HL-60 (cell line): ENCODE results near the gene RAB3C.

Source experiments
- DNase-seq, 2 experiments: peaks; one replicate each; pipeline ENCODE4 v3.0.0-alpha.2; 2010 to 2020; ENCODE audit warnings: low read depth in 1 of 2, low spot score in 1 of 2
- H3K27ac ChIP-seq: fragments of 250-450 bp; sonication (Bioruptor Pico); replicated peaks from 2 replicates; pipeline ENCODE4 v1.5.1; 2020; ENCODE audit warnings: mild to moderate bottlenecking, moderate library complexity
- H3K27me3 ChIP-seq: fragments of 250-450 bp; sonication (Bioruptor Pico); 2 replicates; pipeline ENCODE4 v1.5.1; 2021; ENCODE audit warnings: mild to moderate bottlenecking, moderate library complexity; ENCODE audit not compliant: insufficient read depth, poor library complexity, severe bottlenecking
- H3K4me3 ChIP-seq: replicated peaks from 2 replicates; pipeline ENCODE4 v1.5.1; 2011; ENCODE audit warnings: mild to moderate bottlenecking, control low read depth, low read length; ENCODE audit not compliant: insufficient read depth
- GABPA ChIP-seq: IDR thresholded peaks from 2 replicates; pipeline ENCODE4 v1.6.1; 2012; ENCODE audit warnings: low read depth
- POLR2AphosphoS5 ChIP-seq: IDR thresholded peaks from 2 replicates; pipeline ENCODE4 v1.6.1; 2012; ENCODE audit warnings: low read depth
- SPI1 ChIP-seq: IDR thresholded peaks from 2 replicates; pipeline ENCODE4 v1.6.1; 2012; ENCODE audit warnings: low read depth, mild to moderate bottlenecking, borderline replicate concordance
- TF ChIP-seq, protein P1 (sequence below): IDR thresholded peaks from 2 replicates; pipeline ENCODE4 v1.6.1; 2012; ENCODE audit warnings: low read depth; ENCODE audit not compliant: insufficient replicate concordance
- TF ChIP-seq, protein P2 (sequence below): IDR thresholded peaks from one replicate; pipeline ENCODE4 v1.5.1; 2011; ENCODE audit warnings: low read length, control low read depth, inconsistent platforms; ENCODE audit not compliant: insufficient read depth

Gene RAB3C

DNA sequence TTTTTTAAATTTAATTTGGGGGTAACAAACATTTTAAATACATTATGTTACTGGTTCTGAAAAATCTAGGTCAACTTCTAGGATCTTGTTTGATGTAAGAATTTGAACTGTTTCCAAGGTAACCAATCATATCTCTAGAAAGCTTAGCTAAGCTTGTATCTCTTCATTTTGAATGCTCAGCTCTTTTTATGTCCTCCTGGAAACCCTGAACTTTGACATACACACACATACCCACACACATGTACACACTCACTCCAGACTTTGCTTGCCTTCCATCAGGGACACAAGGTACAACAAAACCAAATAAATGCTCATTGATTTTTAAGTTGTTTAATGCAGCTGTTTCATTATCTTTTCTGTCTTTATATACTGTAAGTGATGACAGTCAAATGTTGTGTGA lies 178.5 kb downstream of the RAB3C start:
- H3K27me3 ChIP-seq = no peaks in the 10 kb centered on the region
- DNase-seq = no peak
- TF ChIP-seq, protein P1, sequence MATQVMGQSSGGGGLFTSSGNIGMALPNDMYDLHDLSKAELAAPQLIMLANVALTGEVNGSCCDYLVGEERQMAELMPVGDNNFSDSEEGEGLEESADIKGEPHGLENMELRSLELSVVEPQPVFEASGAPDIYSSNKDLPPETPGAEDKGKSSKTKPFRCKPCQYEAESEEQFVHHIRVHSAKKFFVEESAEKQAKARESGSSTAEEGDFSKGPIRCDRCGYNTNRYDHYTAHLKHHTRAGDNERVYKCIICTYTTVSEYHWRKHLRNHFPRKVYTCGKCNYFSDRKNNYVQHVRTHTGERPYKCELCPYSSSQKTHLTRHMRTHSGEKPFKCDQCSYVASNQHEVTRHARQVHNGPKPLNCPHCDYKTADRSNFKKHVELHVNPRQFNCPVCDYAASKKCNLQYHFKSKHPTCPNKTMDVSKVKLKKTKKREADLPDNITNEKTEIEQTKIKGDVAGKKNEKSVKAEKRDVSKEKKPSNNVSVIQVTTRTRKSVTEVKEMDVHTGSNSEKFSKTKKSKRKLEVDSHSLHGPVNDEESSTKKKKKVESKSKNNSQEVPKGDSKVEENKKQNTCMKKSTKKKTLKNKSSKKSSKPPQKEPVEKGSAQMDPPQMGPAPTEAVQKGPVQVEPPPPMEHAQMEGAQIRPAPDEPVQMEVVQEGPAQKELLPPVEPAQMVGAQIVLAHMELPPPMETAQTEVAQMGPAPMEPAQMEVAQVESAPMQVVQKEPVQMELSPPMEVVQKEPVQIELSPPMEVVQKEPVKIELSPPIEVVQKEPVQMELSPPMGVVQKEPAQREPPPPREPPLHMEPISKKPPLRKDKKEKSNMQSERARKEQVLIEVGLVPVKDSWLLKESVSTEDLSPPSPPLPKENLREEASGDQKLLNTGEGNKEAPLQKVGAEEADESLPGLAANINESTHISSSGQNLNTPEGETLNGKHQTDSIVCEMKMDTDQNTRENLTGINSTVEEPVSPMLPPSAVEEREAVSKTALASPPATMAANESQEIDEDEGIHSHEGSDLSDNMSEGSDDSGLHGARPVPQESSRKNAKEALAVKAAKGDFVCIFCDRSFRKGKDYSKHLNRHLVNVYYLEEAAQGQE = no peak
- TF ChIP-seq POLR2AphosphoS5 (no peak), SPI1 (no peak)
- no peak overlapping the region for H3K27ac ChIP-seq
- no peak overlapping the region for H3K4me3 ChIP-seq

DNA sequence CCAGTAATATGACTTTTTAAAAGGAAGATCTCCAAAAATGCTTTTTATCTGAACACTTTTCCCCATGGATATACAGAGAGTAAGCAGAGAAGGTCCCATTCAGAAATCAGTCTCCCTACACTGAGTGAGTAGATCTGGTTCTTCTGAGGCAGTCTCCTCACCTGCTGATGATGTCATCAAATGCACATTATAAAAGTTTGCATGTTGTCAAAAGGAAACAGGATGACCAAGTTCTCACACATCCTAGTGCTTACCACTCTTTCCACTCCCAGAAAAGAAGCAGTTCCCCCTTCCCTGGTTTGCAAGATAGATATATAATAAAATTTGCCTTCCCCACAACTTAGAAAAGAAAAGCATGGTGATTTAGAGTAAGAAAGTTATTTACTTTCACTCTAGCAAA lies 180.5 kb downstream of the RAB3C start:
- no peaks in the 10 kb centered on the region for H3K27me3 ChIP-seq
- H3K27ac ChIP-seq = no peak overlapping the region
- no peak for DNase-seq
- TF ChIP-seq POLR2AphosphoS5 = no peak
- TF ChIP-seq GABPA = no peak
- TF ChIP-seq, protein P1 = no peak
- no peak for TF ChIP-seq SPI1
- TF ChIP-seq, protein P2, sequence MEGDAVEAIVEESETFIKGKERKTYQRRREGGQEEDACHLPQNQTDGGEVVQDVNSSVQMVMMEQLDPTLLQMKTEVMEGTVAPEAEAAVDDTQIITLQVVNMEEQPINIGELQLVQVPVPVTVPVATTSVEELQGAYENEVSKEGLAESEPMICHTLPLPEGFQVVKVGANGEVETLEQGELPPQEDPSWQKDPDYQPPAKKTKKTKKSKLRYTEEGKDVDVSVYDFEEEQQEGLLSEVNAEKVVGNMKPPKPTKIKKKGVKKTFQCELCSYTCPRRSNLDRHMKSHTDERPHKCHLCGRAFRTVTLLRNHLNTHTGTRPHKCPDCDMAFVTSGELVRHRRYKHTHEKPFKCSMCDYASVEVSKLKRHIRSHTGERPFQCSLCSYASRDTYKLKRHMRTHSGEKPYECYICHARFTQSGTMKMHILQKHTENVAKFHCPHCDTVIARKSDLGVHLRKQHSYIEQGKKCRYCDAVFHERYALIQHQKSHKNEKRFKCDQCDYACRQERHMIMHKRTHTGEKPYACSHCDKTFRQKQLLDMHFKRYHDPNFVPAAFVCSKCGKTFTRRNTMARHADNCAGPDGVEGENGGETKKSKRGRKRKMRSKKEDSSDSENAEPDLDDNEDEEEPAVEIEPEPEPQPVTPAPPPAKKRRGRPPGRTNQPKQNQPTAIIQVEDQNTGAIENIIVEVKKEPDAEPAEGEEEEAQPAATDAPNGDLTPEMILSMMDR = no peak
- no peak overlapping the region for H3K4me3 ChIP-seq

DNA sequence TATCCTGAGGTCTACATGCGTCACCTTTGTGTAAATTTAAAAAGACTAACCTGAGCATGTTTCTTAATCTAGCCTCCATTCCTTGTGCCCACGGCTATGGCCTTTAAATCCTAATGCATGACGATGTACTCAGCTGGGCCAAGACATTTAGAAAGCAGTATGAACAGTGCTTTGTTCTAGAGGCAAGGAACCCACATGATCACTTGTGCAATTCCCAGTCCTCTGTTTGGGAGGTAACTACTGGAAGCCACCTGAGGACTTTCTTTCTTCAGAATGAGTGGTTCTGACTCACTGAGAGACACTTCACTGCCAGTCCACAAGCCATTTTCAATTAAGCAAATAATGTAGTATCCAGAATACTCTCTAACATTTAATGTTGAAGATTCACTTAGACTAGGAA lies 181.3 kb downstream of the RAB3C start:
- no peak for DNase-seq
- H3K27ac ChIP-seq = no peak overlapping the region

More for the DNA sequence above, 181.3 kb downstream of the RAB3C start:
- H3K4me3 ChIP-seq = no peak overlapping the region
- H3K27me3 ChIP-seq = no peaks in the 10 kb centered on the region
- TF ChIP-seq, protein P1 = no peak
- TF ChIP-seq, protein P2 = no peak
- TF ChIP-seq SPI1 (no peak), POLR2AphosphoS5 (no peak), GABPA (no peak)
